ENCODE measurements around the gene ETFRF1. TPM values are rescaled to one million over a fixed set of nuclear protein-coding genes. Genes with fewer than 3 reads are reported as not detected.

ETFRF1 gene
- total RNA-seq, 1 donor from 2014 or later, result 24.7 TPM

GRCh38 chr12:25197608-25198007 lies 2.6 kb downstream of the ETFRF1 start:
- peaks cover 18% of the 10 kb centered on the region for H3K4me1 ChIP-seq
- no peaks in the 10 kb centered on the region for H3K36me3 ChIP-seq
- ATAC-seq, result no peak
- no peak overlapping the region for H3K27ac ChIP-seq
- intact Hi-C loops (cut with DNase I), result no loop called here
- no peak overlapping the region for H3K4me3 ChIP-seq
- H3K9me3 ChIP-seq, result no peaks in the 10 kb centered on the region
- no peak for TF ChIP-seq CTCF (IDR thresholded peaks at IDR 0.05)
- DNase-seq, result no peak
- H3K27me3 ChIP-seq (ENCODE audit: low read depth), result no peaks in the 10 kb centered on the region

- ATAC-seq, result peak in 1 of 2 donors; percentile 15
- TF ChIP-seq CTCF (IDR thresholded peaks at IDR 0.05), result no peak
- H3K9me3 ChIP-seq, result no peaks in the 10 kb centered on the region
Observed at GRCh38 chr12:25200703-25201102, 5.7 kb downstream of the ETFRF1 start.

GRCh38 chr12:25202137-25202536 lies 7.1 kb downstream of the ETFRF1 start:
- no peak for TF ChIP-seq CTCF (IDR thresholded peaks at IDR 0.05)
- Histone ChIP-seq H3K4me1 (no peaks in the 10 kb centered on the region), H3K27ac (no peak overlapping the region), H3K36me3 (peaks cover 32% of the 10 kb centered on the region), H3K27me3 (ENCODE audit: low read depth) (no peaks in the 10 kb centered on the region), H3K4me3 (no peak overlapping the region), H3K9me3 (no peaks in the 10 kb centered on the region)
- intact Hi-C loops (cut with DNase I), result no loop called here
- peak; percentile 9 for ATAC-seq
- DNase-seq, result no peak

More at GRCh38 chr12:25200703-25201102, 5.7 kb downstream of the ETFRF1 start:
- Histone ChIP-seq H3K4me1 (peaks cover 8% of the 10 kb centered on the region), H3K27ac (no peak overlapping the region), H3K4me3 (no peak overlapping the region), H3K27me3 (ENCODE audit: low read depth) (no peaks in the 10 kb centered on the region), H3K36me3 (peaks cover 23% of the 10 kb centered on the region)
- intact Hi-C loops (cut with DNase I), result no loop called here
- no peak for DNase-seq

- peaks cover 60% of the 10 kb centered on the region for H3K36me3 ChIP-seq
- no peak overlapping the region for H3K27ac ChIP-seq
- no peak for ATAC-seq
- H3K9me3 ChIP-seq, result no peaks in the 10 kb centered on the region
- no peaks in the 10 kb centered on the region for H3K27me3 ChIP-seq (ENCODE audit: low read depth)
- DNase-seq, result no peak
- no peak for TF ChIP-seq CTCF (IDR thresholded peaks at IDR 0.05)
- intact Hi-C loops (cut with DNase I), result no loop called here
- no peaks in the 10 kb centered on the region for H3K4me1 ChIP-seq
- H3K4me3 ChIP-seq, result no peak overlapping the region
Observed at GRCh38 chr12:25207411-25207810, 12.4 kb downstream of the ETFRF1 start.

- Histone ChIP-seq H3K27ac (no peak overlapping the region), H3K36me3 (peaks cover 59% of the 10 kb centered on the region)
- intact Hi-C loops (cut with DNase I), result no loop called here
Observed at GRCh38 chr12:25207846-25208245, 12.8 kb downstream of the ETFRF1 start.

More at GRCh38 chr12:25207846-25208245, 12.8 kb downstream of the ETFRF1 start:
- no peak for ATAC-seq
- no peaks in the 10 kb centered on the region for H3K9me3 ChIP-seq
- no peak for TF ChIP-seq CTCF (IDR thresholded peaks at IDR 0.05)
- no peak for DNase-seq
- no peak overlapping the region for H3K4me3 ChIP-seq
- H3K27me3 ChIP-seq (ENCODE audit: low read depth), result no peaks in the 10 kb centered on the region
- no peaks in the 10 kb centered on the region for H3K4me1 ChIP-seq
